NB4 (cell line): Measurements from ENCODE around the gene BIN2.

Experiments used
- DNase-seq: peaks from one replicate; pipeline ENCODE4 v3.0.0; 2010; ENCODE audit warnings: low read depth
- H3K4me3 ChIP-seq: one replicate; pipeline ENCODE4 v1.5.1; 2011; ENCODE audit warnings: mild to moderate bottlenecking, low read depth, low read length, moderate library complexity
- MYC ChIP-seq: IDR thresholded peaks from 2 replicates; pipeline ENCODE4 v1.6.1; 2011; ENCODE audit warnings: low read depth, low read length
- POLR2A ChIP-seq: IDR thresholded peaks from 2 replicates; pipeline ENCODE4 v1.6.1; 2011; ENCODE audit warnings: mild to moderate bottlenecking; ENCODE audit not compliant: insufficient read length; ENCODE audit errors: extremely low read depth
- TF ChIP-seq, protein P1 (sequence below): IDR thresholded peaks from one replicate; pipeline ENCODE4 v1.5.1; 2012; ENCODE audit warnings: low read depth, low read length
- TF ChIP-seq, protein P2 (sequence below): IDR thresholded peaks from 2 replicates; pipeline ENCODE4 v1.6.1; 2011; ENCODE audit warnings: low read depth, low read length

The BIN2 gene

DNA sequence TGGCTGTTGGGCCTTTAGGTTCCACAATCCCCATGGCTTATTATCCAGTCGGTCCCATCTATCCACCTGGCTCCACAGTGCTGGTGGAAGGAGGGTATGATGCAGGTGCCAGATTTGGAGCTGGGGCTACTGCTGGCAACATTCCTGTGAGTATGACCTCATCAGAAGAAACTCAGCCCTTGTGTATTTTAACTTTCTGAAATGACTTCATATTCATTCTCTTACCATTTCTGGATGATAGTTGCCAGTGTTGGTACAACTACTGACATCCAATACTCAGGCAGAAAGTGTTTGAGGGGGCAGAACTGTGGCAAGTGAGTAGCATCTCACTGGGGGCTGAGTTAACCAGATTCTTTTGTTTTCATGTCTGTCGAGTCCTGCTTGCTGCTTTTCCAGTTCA, 83.0 kb downstream of the BIN2 start:
- no peak overlapping the region for H3K4me3 ChIP-seq
- no peak for TF ChIP-seq MYC
- no peak for TF ChIP-seq POLR2A
- TF ChIP-seq, protein P1, sequence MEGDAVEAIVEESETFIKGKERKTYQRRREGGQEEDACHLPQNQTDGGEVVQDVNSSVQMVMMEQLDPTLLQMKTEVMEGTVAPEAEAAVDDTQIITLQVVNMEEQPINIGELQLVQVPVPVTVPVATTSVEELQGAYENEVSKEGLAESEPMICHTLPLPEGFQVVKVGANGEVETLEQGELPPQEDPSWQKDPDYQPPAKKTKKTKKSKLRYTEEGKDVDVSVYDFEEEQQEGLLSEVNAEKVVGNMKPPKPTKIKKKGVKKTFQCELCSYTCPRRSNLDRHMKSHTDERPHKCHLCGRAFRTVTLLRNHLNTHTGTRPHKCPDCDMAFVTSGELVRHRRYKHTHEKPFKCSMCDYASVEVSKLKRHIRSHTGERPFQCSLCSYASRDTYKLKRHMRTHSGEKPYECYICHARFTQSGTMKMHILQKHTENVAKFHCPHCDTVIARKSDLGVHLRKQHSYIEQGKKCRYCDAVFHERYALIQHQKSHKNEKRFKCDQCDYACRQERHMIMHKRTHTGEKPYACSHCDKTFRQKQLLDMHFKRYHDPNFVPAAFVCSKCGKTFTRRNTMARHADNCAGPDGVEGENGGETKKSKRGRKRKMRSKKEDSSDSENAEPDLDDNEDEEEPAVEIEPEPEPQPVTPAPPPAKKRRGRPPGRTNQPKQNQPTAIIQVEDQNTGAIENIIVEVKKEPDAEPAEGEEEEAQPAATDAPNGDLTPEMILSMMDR: no peak
- TF ChIP-seq, protein P2, sequence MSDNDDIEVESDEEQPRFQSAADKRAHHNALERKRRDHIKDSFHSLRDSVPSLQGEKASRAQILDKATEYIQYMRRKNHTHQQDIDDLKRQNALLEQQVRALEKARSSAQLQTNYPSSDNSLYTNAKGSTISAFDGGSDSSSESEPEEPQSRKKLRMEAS: no peak
- no peak for DNase-seq

DNA sequence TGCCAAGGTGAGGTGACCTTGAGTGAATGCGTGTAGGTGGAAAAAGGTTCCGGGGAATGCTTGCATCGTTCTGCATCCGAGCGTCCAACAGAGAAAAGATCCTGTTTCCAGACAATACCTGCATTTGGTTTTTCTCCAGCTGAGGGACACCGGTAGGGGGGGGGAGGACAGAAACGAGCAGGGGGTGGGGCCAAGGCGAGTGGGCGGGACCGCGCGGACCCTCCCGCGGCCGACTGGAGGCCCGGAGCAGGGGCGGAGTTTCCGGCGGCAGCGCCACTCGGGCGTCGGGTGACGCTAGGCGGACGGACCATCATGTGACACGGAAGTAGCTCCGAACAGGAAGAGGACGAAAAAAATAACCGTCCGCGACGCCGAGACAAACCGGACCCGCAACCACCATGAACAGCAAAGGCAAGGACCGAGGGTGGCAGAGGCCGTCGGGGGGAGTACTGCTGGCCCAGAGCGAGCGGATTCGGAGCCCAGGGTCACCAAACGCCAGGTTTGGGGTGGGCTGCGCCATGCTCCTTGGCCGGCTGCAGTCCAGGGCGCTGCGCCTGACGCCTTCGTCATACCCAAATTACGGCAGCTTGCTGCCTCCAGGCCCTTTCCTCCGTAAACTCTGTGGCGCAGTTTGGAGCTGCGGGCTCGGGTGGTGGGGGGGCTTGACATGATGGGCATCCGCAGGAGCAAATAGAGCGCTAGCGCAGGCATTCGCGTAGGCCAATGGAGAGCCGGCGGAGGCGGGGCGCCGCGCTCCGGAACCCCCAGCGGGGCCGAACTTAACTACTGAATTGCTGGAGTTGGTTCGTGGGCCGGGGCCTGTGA, 85.3 kb downstream of the BIN2 start, which contains the start of gene DAZAP2:
Gene DAZAP2, plus strand, starts transcription at position 317 of the 825 bp plus-strand sequence. Its CDS starts 82 bp downstream, at position 399.
- TF ChIP-seq MYC (0 out of 2 replicates have a peak, but pooled peaks have one; percentile 13), POLR2A (peak; percentile 88)
- TF ChIP-seq, protein P1: no peak
- TF ChIP-seq, protein P2: peak; percentile 85
- DNase-seq: peak; percentile 98
- H3K4me3 ChIP-seq: peak within 1 kb of the TSS; percentile 91

DNA sequence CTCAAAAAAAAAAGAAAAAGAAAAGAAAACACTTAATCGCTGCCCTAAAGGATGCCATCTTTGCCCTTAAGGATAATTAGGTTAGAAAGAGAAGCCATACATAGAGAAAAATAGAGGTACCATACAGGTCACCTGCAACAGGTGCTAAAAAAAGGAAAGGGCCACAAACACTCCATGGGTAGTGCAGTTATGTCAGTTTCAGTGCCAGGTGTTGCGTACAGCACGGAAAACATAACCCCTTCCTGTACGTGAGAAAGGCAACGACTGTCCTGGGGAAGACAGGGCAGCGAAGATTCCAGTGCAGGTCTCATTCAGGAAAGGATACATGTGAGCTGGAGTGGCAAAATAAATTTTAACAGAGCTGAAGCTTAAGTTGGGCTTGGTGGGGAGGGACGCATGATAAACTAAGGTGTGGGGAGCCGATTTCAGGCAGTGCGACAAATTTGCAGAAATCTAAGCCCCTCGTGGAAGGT, 85.9 kb downstream of the BIN2 start:
- TF ChIP-seq, protein P2: no peak
- TF ChIP-seq, protein P1: no peak
- no peak for TF ChIP-seq POLR2A
- TF ChIP-seq MYC: no peak
- no peak for DNase-seq
- H3K4me3 ChIP-seq: peak overlapping the region; percentile 78

DNA sequence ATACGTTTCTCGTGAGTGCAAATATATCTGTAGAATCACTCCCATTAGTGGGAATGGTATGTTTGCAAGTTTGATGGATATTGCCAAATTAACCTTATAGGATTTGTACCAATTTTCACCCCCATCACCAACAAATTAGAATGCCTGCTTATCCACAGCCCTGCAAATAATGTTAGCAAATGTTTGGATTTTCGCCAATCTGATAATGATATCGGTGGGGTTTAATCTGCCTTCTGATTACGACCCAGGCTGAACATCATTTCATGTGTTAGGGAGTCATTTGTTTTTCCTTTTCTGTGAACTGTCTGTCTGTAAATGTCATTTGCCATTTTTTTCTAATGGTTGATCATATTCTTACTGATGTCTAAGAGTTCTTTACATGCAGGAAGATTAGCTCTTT, 89.4 kb downstream of the BIN2 start:
- H3K4me3 ChIP-seq: no peak overlapping the region
- no peak for DNase-seq
- TF ChIP-seq, protein P1: no peak
- TF ChIP-seq, protein P2: no peak

DNA sequence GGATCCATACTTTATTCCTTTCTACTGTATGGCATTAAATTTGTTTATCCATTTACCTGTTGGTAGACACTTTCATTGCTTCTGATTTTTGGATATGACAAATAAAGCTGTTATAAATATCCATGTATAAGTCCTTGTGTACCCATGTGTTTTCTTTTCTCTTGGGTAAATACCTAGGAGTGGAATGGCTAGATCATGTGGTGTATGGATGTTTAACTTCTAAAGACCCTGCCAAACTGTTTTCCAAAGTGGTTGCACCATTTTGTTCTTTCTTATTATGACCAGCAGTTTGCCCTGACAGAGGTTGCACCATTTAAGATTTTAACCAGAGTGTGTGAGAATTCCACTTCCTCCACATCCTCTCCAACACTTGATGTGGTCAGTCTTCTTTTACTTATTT, 91.3 kb downstream of the BIN2 start:
- TF ChIP-seq, protein P1: no peak
- TF ChIP-seq POLR2A (no peak), MYC (no peak)
- no peak overlapping the region for H3K4me3 ChIP-seq

More for the DNA sequence above, 91.3 kb downstream of the BIN2 start:
- no peak for DNase-seq
